ENCODE results near the gene PIGZ. TPM values are rescaled to one million over a fixed set of nuclear protein-coding genes. Genes with fewer than 3 reads are reported as not detected.
A peak's percentile ranks its signal among the peaks of the same experiment; 100 is the strongest.

The PIGZ gene
- total RNA-seq, 6 donors from 2014 or later, result 3.4 to 16.8 (median 7.3) TPM

DNA sequence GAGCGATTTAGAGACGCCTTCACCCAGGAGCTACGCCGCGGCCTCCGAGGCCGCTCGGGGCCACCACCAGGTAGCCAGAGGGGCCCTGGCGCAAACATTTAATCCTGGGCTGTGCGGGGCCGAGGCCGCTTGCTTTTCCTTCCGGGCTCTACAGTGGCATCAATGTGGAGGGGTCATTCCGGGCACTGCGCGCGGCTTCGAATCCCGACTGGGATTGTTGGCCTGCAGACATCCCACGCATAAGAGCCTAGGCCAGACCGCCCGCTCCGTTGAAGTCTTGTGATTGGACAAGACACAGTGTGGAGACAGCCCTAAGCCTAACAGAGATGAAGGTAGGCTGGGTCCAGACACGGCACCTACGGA lies 25.7 kb downstream of the PIGZ start:
- 0 to 1% methylated on average over 14 of the region's 25 CpGs for WGBS, 2 donors
- H3K27me3 ChIP-seq, result no peaks in the 10 kb centered on the region
- peak overlapping the region; percentile 91 to 97 (median 93) for H3K27ac ChIP-seq
- H3K4me3 ChIP-seq, result peak overlapping the region; percentile 67 to 99 (median 80)
- no peaks in the 10 kb centered on the region for H3K9me3 ChIP-seq
- TF ChIP-seq, protein P1, sequence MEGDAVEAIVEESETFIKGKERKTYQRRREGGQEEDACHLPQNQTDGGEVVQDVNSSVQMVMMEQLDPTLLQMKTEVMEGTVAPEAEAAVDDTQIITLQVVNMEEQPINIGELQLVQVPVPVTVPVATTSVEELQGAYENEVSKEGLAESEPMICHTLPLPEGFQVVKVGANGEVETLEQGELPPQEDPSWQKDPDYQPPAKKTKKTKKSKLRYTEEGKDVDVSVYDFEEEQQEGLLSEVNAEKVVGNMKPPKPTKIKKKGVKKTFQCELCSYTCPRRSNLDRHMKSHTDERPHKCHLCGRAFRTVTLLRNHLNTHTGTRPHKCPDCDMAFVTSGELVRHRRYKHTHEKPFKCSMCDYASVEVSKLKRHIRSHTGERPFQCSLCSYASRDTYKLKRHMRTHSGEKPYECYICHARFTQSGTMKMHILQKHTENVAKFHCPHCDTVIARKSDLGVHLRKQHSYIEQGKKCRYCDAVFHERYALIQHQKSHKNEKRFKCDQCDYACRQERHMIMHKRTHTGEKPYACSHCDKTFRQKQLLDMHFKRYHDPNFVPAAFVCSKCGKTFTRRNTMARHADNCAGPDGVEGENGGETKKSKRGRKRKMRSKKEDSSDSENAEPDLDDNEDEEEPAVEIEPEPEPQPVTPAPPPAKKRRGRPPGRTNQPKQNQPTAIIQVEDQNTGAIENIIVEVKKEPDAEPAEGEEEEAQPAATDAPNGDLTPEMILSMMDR (IDR thresholded peaks at IDR 0.05), result no peak
- ATAC-seq (ENCODE audit: low FRiP score in 2 of 2), result no peak
- DNase-seq, result peak in 1 of 2 donors; percentile 34
- H3K4me1 ChIP-seq, result peaks cover 17 to 34% (median 22%) of the 10 kb centered on the region in 4 donors
- peaks cover 0 to 24% (median 15%) of the 10 kb centered on the region in 4 donors for H3K36me3 ChIP-seq

DNA sequence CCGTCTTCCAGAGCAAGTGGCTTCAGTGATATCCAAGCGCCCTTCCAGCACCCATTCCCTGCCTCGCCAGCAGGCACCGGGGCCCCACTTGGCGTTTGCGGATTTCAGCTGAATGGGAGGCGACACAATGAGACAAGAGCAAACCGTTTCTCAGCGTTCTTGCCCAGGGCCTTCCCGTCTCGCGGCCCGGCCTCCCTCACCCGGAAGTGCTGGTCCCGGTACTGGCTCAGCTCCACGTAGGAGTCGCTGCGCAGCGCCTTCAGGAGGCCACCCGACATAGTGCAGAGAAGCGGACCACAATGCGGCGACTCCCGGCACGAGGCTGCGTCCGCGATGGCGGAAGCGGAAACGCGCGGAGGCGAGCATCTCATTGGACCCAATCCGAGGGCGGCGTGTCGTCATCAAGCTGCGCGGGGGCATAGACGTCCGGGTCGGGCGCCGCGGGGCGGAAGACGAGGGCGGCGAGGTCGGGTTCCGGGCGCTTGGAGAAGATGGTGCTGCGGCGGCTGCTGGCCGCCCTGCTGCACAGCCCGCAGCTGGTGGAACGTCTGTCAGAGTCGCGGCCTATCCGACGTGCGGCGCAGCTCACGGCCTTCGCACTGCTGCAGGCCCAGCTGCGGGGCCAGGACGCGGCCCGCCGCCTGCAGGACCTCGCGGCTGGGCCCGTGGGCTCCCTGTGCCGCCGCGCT lies 26.3 kb downstream of the PIGZ start, which contains the start of gene NCBP2:
Gene NCBP2, minus strand, starts transcription at position 303 of the 689 bp plus-strand sequence. Its CDS starts 25 bp downstream, at position 278.
- Histone ChIP-seq H3K4me1 (peaks cover 17 to 34% (median 22%) of the 10 kb centered on the region in 4 donors), H3K9me3 (no peaks in the 10 kb centered on the region), H3K36me3 (peaks cover 5 to 27% (median 20%) of the 10 kb centered on the region in 4 donors), H3K4me3 (peak within 1 kb of the TSS; percentile 67 to 99 (median 80)), H3K27me3 (no peaks in the 10 kb centered on the region), H3K27ac (peak within 1 kb of the TSS; percentile 91 to 97 (median 93))
- TF ChIP-seq EP300 (IDR thresholded peaks at IDR 0.05) (peak in 1 of 4 donors; percentile 86), POLR2AphosphoS5 (IDR thresholded peaks at IDR 0.05) (peak; percentile 98 to 99), POLR2A (IDR thresholded peaks at IDR 0.05) (peak in 3 of 4 donors; percentile 81 to 89 (median 83))
- TF ChIP-seq, protein P1 (IDR thresholded peaks at IDR 0.05), result peak; percentile 54 to 89 (median 84)
- peak; percentile 98 for ATAC-seq (ENCODE audit: low FRiP score in 2 of 2)
- WGBS, 2 donors, result 0 to 1% methylated on average over 13 to 32 of the region's 77 CpGs
- DNase-seq, result peak; percentile 97 to 99

DNA sequence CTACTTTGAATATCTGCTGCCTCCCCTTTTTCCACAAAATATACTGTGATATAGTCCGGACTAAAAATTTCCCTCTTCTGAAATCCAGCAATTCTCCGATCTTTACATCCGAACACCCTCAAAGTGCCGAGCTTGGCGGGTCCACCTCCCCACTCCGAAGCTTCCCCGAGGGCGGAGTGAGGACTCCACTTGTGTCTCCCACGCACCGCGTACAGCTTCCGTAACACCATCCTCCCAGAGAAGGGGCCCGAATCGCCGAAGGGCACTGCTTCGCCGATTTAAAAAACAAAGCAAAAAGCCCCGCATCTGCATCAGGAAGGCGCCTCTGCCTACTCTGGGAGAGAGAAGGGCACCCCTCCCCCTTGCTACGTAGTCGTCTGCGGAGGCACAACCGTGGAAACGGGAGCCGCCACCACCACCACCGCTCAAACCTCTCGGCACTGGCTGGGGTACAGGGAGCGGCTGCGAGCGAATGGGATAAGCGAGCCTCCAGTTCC lies 26.9 kb downstream of the PIGZ start:
- no peaks in the 10 kb centered on the region for H3K9me3 ChIP-seq
- peak overlapping the region; percentile 91 to 97 (median 93) for H3K27ac ChIP-seq
- peaks cover 17 to 34% (median 22%) of the 10 kb centered on the region in 4 donors for H3K4me1 ChIP-seq
- ATAC-seq (ENCODE audit: low FRiP score in 2 of 2) (peak; percentile 74 to 78), DNase-seq (peak in 1 of 2 donors; percentile 42)
- H3K4me3 ChIP-seq, result peak overlapping the region; percentile 53 to 91 (median 68)
- WGBS, 2 donors, result 0% methylated on average over 25 to 31 of the region's 31 CpGs
- H3K36me3 ChIP-seq, result peaks cover 9 to 30% (median 26%) of the 10 kb centered on the region in 4 donors
- H3K27me3 ChIP-seq, result no peaks in the 10 kb centered on the region
- TF ChIP-seq EP300 (IDR thresholded peaks at IDR 0.05), result no peak

DNA sequence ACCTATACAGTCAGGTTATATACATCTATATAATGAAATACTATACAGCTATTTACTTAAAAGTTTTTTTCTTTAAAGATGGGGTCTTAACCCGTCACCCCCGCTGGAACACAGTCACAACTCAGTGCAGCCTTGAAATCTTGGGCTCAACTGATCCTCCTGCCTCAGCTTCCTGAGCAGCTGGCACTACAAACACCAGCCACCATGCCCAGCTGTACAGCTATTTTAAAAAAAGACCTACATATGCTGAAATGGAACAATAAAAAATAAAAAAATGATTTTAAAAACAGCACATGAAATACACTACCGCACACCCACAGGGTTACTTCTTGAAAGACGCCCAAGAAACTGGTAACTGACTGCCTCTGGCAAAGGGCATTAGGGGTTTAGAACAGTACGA lies 30.1 kb downstream of the PIGZ start:
- ATAC-seq (ENCODE audit: low FRiP score in 2 of 2) (no peak), DNase-seq (no peak)
- 93 to 94% methylated on average over 5 of the region's 5 CpGs for WGBS, 2 donors
- H3K27ac ChIP-seq, result no peak overlapping the region
- peaks cover 12 to 26% (median 17%) of the 10 kb centered on the region in 4 donors for H3K4me1 ChIP-seq
- peaks cover 28 to 62% (median 53%) of the 10 kb centered on the region in 4 donors for H3K36me3 ChIP-seq
- TF ChIP-seq, protein P1 (IDR thresholded peaks at IDR 0.05), result no peak
- TF ChIP-seq POLR2A (IDR thresholded peaks at IDR 0.05) (no peak), EP300 (IDR thresholded peaks at IDR 0.05) (no peak), POLR2AphosphoS5 (IDR thresholded peaks at IDR 0.05) (no peak)
- no peaks in the 10 kb centered on the region for H3K27me3 ChIP-seq
- H3K4me3 ChIP-seq, result no peak overlapping the region
- H3K9me3 ChIP-seq, result no peaks in the 10 kb centered on the region

DNA sequence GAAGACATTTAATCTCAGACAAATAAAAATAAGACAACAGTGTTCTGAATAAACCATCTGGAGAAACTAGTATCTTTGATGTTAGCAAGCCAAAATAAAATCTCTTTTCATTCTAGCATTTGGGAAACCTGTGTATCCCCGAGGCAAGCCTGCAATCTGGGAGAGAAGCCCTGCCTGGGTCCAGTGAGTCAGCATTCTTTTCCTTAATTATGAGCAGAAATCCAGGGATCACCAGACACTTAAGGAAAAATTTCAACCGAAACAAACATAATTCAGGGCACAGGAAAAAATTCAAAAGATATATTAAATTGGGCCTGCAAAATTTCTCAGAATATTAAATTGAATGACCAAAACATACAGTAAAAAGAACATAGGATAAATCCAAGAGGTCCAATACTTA lies 30.5 kb downstream of the PIGZ start:
- peaks cover 28 to 66% (median 57%) of the 10 kb centered on the region in 4 donors for H3K36me3 ChIP-seq
- H3K4me1 ChIP-seq, result peaks cover 8 to 21% (median 12%) of the 10 kb centered on the region in 4 donors
- DNase-seq, result no peak
- no peaks in the 10 kb centered on the region for H3K9me3 ChIP-seq
- H3K27ac ChIP-seq, result no peak overlapping the region
- TF ChIP-seq EP300 (IDR thresholded peaks at IDR 0.05) (no peak), POLR2A (IDR thresholded peaks at IDR 0.05) (no peak), POLR2AphosphoS5 (IDR thresholded peaks at IDR 0.05) (no peak)
- TF ChIP-seq, protein P1 (IDR thresholded peaks at IDR 0.05), result no peak
- ATAC-seq (ENCODE audit: low FRiP score in 2 of 2), result no peak
- 91 to 94% methylated on average over 2 of the region's 2 CpGs for WGBS, 2 donors
- H3K27me3 ChIP-seq, result no peaks in the 10 kb centered on the region
- no peak overlapping the region for H3K4me3 ChIP-seq
